A549 (cell line): ENCODE results near the gene COPZ2. TPM values are rescaled to one million over a fixed set of nuclear protein-coding genes. Genes with fewer than 3 reads are reported as not detected.

ENCODE experiments used
- ATAC-seq, 2 experiments: fragments of 200-7000 bp in 1 of 2; fragments of >200 bp in 1 of 2; cut with Nextera tagmentation in 1 of 2; cut with Tn5 transposase in 1 of 2; 3 replicates each; pipeline versions ENCODE4 v1.8.0 to v1.9.1; 2018 to 2020; ENCODE audit warnings: mild to moderate bottlenecking in 1 of 2, moderate library complexity in 1 of 2
- CTCF ChIA-PET: fragments of 300-600 bp; sonication (Branson Sonifier 250); formaldehyde crosslinking; extraction: SDS; loops from one replicate; lab custom pipeline; 2021; ENCODE audit warnings: antibody characterized with exemption, inconsistent platforms; lab: Yijun Ruan, JAX
- POLR2A ChIA-PET: fragments of 350-600 bp; formaldehyde crosslinking; extraction: SDS; loops from one replicate; lab custom pipeline; 2021; ENCODE audit warnings: antibody characterized with exemption, inconsistent platforms; lab: Yijun Ruan, JAX
- DNase-seq, 2 experiments: peaks; one replicate each; pipeline versions ENCODE4 v3.0.0 to v3.0.0-alpha.2; 2011 to 2016; ENCODE audit warnings: low read depth in 1 of 2, low spot score in 1 of 2
- FAIRE-seq: peaks from 2 replicates; lab custom pipeline; 2011; peaks lifted over from hg19 to GRCh38; lab: Jason Lieb, UNC
- H3K27ac ChIP-seq, 2 experiments: fragments of >200 bp; sonication (Bioruptor Twin); formaldehyde crosslinking; 3 replicates each; pipeline ENCODE4 v1.5.1; 2016 to 2017
- H3K4me1 ChIP-seq: fragments of >200 bp; sonication (Bioruptor Twin); formaldehyde crosslinking; 3 replicates; pipeline ENCODE4 v1.6.1; 2016
- H3K4me2 ChIP-seq: fragments of >200 bp; sonication (Bioruptor Twin); formaldehyde crosslinking; 3 replicates; pipeline ENCODE4 v1.6.1; 2016
- H3K4me3 ChIP-seq: fragments of >200 bp; sonication (Bioruptor Twin); formaldehyde crosslinking; 3 replicates; pipeline ENCODE4 v1.5.1; 2016
- H3K9me3 ChIP-seq: fragments of >200 bp; sonication (Bioruptor Twin); formaldehyde crosslinking; 3 replicates; pipeline ENCODE4 v1.6.1; 2016
- CEBPB ChIP-seq, 2 experiments: fragments of >200 bp in 1 of 2; sonication (Bioruptor Twin) in 1 of 2; formaldehyde crosslinking in 1 of 2; IDR thresholded peaks; 2 replicates each; pipeline ENCODE4 v1.6.1; 2012 to 2016
- CHD2 ChIP-seq: fragments of 150-350 bp; IDR thresholded peaks from 2 replicates; pipeline ENCODE4 v1.6.1; 2014; ENCODE audit warnings: low read length; ENCODE audit not compliant: partially characterized antibody
- EHF ChIP-seq: fragments of 250-450 bp; sonication (Bioruptor Pico); IDR thresholded peaks from 2 replicates; pipeline ENCODE4 v1.5.0; 2020; ENCODE audit warnings: mild to moderate bottlenecking
- ELK1 ChIP-seq: fragments of 150-350 bp; IDR thresholded peaks from 2 replicates; pipeline ENCODE4 v1.6.1; 2014; ENCODE audit warnings: low read depth, mild to moderate bottlenecking, low read length
- EP300 ChIP-seq, 2 experiments: fragments of >200 bp; sonication (Bioruptor Twin); formaldehyde crosslinking; IDR thresholded peaks; 2 replicates in 1 of 2; 3 replicates in 1 of 2; pipeline ENCODE4 v1.6.1; 2016 to 2017
- ESRRA ChIP-seq: fragments of 150-350 bp; IDR thresholded peaks from 2 replicates; pipeline ENCODE4 v1.6.1; 2014; ENCODE audit warnings: mild to moderate bottlenecking, low read length, borderline replicate concordance
- FOSB ChIP-seq: fragments of 250-450 bp; sonication (Bioruptor Pico); IDR thresholded peaks from 2 replicates; pipeline ENCODE4 v1.5.0; 2020; ENCODE audit warnings: mild to moderate bottlenecking, moderate library complexity
- FOXS1 ChIP-seq: fragments of 250-450 bp; sonication (Bioruptor Pico); IDR thresholded peaks from 2 replicates; pipeline ENCODE4 v1.5.0; 2020; ENCODE audit warnings: mild to moderate bottlenecking, moderate library complexity
- HES2 ChIP-seq: fragments of >200 bp; sonication (Bioruptor Twin); formaldehyde crosslinking; IDR thresholded peaks from 2 replicates; pipeline ENCODE4 v1.6.1; 2016
- HEYL ChIP-seq: fragments of 250-450 bp; sonication (Bioruptor Pico); IDR thresholded peaks from 2 replicates; pipeline ENCODE4 v1.8.0; 2021; ENCODE audit warnings: mild to moderate bottlenecking, moderate library complexity
- HOXB5 ChIP-seq: fragments of 250-450 bp; sonication (Bioruptor Pico); IDR thresholded peaks from 2 replicates; pipeline ENCODE4 v1.5.0; 2020; ENCODE audit warnings: mild to moderate bottlenecking, moderate library complexity
- JUNB ChIP-seq: fragments of >200 bp; sonication (Bioruptor Twin); formaldehyde crosslinking; IDR thresholded peaks from 2 replicates; pipeline ENCODE4 v1.6.1; 2016
- KDM1A ChIP-seq: fragments of 200-600 bp; sonication (generic); IDR thresholded peaks from 2 replicates; pipeline ENCODE4 v1.6.1; 2016; ENCODE audit warnings: low read depth, mild to moderate bottlenecking
- MAFK ChIP-seq: fragments of 450-650 bp; IDR thresholded peaks from 2 replicates; pipeline ENCODE4 v1.6.1; 2014; ENCODE audit not compliant: partially characterized antibody
- POLR2AphosphoS2 ChIP-seq: conservative IDR thresholded peaks from 2 replicates; pipeline ENCODE4 v1.6.1; 2012; ENCODE audit warnings: low read length, improper control_type of control experiment, inconsistent platforms
- RARB ChIP-seq: fragments of 250-450 bp; sonication (Bioruptor Pico); IDR thresholded peaks from 2 replicates; pipeline ENCODE4 v1.8.0; 2021; ENCODE audit warnings: mild to moderate bottlenecking, moderate library complexity
- RNF2 ChIP-seq: fragments of 200-600 bp; sonication (generic); IDR thresholded peaks from 2 replicates; pipeline ENCODE4 v1.6.1; 2016; ENCODE audit warnings: low read depth, mild to moderate bottlenecking, antibody characterized with exemption, moderate library complexity, borderline replicate concordance
- SMC3 ChIP-seq: fragments of >200 bp; sonication (Bioruptor Twin); formaldehyde crosslinking; IDR thresholded peaks from 3 replicates; pipeline ENCODE4 v1.6.1; 2018; ENCODE audit warnings: inconsistent platforms
- TFCP2L1 ChIP-seq: fragments of 250-450 bp; sonication (Bioruptor Pico); IDR thresholded peaks from 2 replicates; pipeline ENCODE4 v1.5.0; 2021; ENCODE audit warnings: mild to moderate bottlenecking
- TP53 ChIP-seq: fragments of 250-450 bp; sonication (Bioruptor Pico); IDR thresholded peaks from 2 replicates; pipeline ENCODE4 v1.5.0; 2021; ENCODE audit warnings: mild to moderate bottlenecking, moderate library complexity
- ZFP36 ChIP-seq: fragments of 450-650 bp; IDR thresholded peaks from 2 replicates; pipeline ENCODE4 v1.6.1; 2014; ENCODE audit warnings: borderline replicate concordance; ENCODE audit not compliant: partially characterized antibody
- ZNF302 ChIP-seq: fragments of 250-450 bp; sonication (Bioruptor Pico); IDR thresholded peaks from 2 replicates; pipeline ENCODE4 v1.9.0; 2021; ENCODE audit warnings: inconsistent platforms, mild to moderate bottlenecking, moderate library complexity
- WGBS: methylation state at CpG from one replicate; pipeline ENCODE4 v1.1.6; 2017; ENCODE audit errors: missing lambda C conversion rate; 5-methylcytosine and 5-hydroxymethylcytosine counted together
- polyA plus RNA-seq, 4 experiments: library from polyadenylated mRNA; depleted of rRNA in 3 of 4; stranded (reverse); fragments of >200 nt; fragmentation: RNase III in 1 of 4; extraction: RNeasy Plus Mini Kit Qiagen cat#74134 plus additional on column Dnase treatment in 1 of 4; gene quantifications; 2 replicates in 3 of 4; 3 replicates in 1 of 4; pipeline ENCODE4 v1.2.3, GENCODE V29; 2011 to 2017
- TF ChIP-seq, protein P1 (sequence below): fragments of 200-600 bp; sonication (generic); IDR thresholded peaks from 2 replicates; pipeline ENCODE4 v1.6.1; 2016; ENCODE audit warnings: antibody characterized with exemption, mild to moderate bottlenecking, moderate library complexity
- TF ChIP-seq, protein P2 (sequence below): IDR thresholded peaks from 2 replicates; pipeline ENCODE4 v1.6.1; 2012; ENCODE audit warnings: low read depth, borderline replicate concordance
- TF ChIP-seq, protein P3 (sequence below): fragments of >200 bp; sonication (Bioruptor Twin); formaldehyde crosslinking; IDR thresholded peaks from 3 replicates; pipeline ENCODE4 v1.5.1; 2016

Gene COPZ2
- polyA plus RNA-seq, 2 of the 4 experiments (the other 2 are of a cell fraction): 10.6 to 19.3 TPM

GRCh38 chr17:47982645-47983390 is 54.8 kb downstream of the COPZ2 start:
- no peak overlapping the region for H3K4me2 ChIP-seq
- H3K4me3 ChIP-seq: no peak overlapping the region
- H3K27ac ChIP-seq: no peak overlapping the region
- ATAC-seq (no peak), DNase-seq (no peak), FAIRE-seq (no peak)
- H3K9me3 ChIP-seq: no peaks in the 10 kb centered on the region
- H3K4me1 ChIP-seq: no peaks in the 10 kb centered on the region
- POLR2A ChIA-PET: no interaction called here
- TF ChIP-seq CEBPB (IDR thresholded peaks at IDR 0.05) (no peak), ZNF302 (CRISPR knock-in tag) (no peak), KDM1A (no peak), SMC3 (no peak), ESRRA (no peak), FOSB (CRISPR knock-in tag) (no peak)
- TF ChIP-seq, protein P1, sequence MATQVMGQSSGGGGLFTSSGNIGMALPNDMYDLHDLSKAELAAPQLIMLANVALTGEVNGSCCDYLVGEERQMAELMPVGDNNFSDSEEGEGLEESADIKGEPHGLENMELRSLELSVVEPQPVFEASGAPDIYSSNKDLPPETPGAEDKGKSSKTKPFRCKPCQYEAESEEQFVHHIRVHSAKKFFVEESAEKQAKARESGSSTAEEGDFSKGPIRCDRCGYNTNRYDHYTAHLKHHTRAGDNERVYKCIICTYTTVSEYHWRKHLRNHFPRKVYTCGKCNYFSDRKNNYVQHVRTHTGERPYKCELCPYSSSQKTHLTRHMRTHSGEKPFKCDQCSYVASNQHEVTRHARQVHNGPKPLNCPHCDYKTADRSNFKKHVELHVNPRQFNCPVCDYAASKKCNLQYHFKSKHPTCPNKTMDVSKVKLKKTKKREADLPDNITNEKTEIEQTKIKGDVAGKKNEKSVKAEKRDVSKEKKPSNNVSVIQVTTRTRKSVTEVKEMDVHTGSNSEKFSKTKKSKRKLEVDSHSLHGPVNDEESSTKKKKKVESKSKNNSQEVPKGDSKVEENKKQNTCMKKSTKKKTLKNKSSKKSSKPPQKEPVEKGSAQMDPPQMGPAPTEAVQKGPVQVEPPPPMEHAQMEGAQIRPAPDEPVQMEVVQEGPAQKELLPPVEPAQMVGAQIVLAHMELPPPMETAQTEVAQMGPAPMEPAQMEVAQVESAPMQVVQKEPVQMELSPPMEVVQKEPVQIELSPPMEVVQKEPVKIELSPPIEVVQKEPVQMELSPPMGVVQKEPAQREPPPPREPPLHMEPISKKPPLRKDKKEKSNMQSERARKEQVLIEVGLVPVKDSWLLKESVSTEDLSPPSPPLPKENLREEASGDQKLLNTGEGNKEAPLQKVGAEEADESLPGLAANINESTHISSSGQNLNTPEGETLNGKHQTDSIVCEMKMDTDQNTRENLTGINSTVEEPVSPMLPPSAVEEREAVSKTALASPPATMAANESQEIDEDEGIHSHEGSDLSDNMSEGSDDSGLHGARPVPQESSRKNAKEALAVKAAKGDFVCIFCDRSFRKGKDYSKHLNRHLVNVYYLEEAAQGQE: no peak
- 88% methylated on average over 9 of the region's 9 CpGs for WGBS
- CTCF ChIA-PET: interaction anchor here (1.3 to 38.7 kb wide), 8 partner anchors 9 to 139 kb away, joined by 3 to 1426 read pairs (median 11); partner anchors contain the start of genes CDK5RAP3, PNPO and PRR15L

DNA sequence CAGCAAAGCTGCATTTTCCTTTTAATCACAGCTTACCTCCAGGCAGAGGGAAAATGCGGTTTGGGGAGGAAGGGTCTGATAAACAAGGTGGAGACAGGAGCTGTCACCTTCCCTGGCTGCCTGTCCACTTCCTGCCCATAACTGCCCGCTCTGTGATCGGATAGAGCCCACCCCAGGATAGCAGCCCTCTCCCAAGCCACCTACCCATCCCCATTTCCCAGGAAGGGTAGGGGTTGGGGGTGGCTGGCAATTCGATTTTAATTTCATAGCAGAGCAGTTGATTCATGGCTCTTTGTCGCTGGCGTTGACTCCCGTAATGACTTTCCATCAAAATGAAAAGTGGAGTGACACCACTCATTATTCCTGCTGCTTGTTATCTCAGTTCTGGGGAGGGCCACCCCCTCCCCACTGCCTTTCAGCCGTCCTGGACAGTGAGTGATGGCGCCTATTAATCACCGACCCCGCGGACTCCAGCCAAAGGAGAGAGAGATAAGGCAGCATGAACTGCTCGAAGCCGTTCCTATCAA is 55.4 kb downstream of the COPZ2 start:
- no peak overlapping the region for H3K4me3 ChIP-seq
- ChIA-PET POLR2A (interaction anchor here (0.9 kb wide), 1 partner anchor 11 kb away, joined by 3 read pairs; the partner anchor contains the start of gene CDK5RAP3), CTCF (interaction anchor here (1.0 to 38.7 kb wide), 8 partner anchors 9 to 654 kb away, joined by 3 to 1426 read pairs (median 10); partner anchors contain the start of genes CDK5RAP3, PNPO and PRR15L)
- no peaks in the 10 kb centered on the region for H3K4me1 ChIP-seq
- 88% methylated on average over 14 of the region's 14 CpGs for WGBS
- TF ChIP-seq FOSB (CRISPR knock-in tag): no peak
- no peak for TF ChIP-seq MAFK
- no peak for TF ChIP-seq RARB (CRISPR knock-in tag)
- TF ChIP-seq HES2: no peak
- TF ChIP-seq, protein P2, sequence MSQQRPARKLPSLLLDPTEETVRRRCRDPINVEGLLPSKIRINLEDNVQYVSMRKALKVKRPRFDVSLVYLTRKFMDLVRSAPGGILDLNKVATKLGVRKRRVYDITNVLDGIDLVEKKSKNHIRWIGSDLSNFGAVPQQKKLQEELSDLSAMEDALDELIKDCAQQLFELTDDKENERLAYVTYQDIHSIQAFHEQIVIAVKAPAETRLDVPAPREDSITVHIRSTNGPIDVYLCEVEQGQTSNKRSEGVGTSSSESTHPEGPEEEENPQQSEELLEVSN: no peak
- no peak for TF ChIP-seq RNF2
- TF ChIP-seq CHD2: no peak
- TF ChIP-seq CEBPB (IDR thresholded peaks at IDR 0.05): no peak
- no peak overlapping the region for H3K4me2 ChIP-seq
- ATAC-seq (no peak), FAIRE-seq (no peak), DNase-seq (no peak)
- no peak overlapping the region for H3K27ac ChIP-seq
- H3K9me3 ChIP-seq: no peaks in the 10 kb centered on the region

DNA sequence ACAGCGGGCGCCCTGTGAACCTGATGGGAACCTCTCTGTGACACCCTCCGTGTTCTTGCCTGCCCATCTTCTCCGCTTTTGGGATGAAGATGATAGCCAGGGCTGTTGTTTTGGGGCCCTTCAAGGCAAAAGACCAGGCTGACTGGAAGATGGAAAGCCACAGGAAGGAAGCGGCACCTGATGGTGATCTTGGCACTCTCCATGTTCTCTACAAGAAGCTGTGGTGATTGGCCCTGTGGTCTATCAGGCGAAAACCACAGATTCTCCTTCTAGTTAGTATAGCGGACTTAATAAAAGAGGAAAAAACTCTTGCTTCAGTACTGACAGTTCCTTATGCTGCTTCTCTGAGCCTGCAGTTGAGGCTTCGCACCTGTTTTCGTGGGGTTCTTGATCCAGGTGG is 56.1 kb downstream of the COPZ2 start:
- no peak overlapping the region for H3K4me3 ChIP-seq
- ATAC-seq (no peak), FAIRE-seq (no peak), DNase-seq (no peak)
- no peak overlapping the region for H3K4me2 ChIP-seq
- no peaks in the 10 kb centered on the region for H3K4me1 ChIP-seq
- no peaks in the 10 kb centered on the region for H3K9me3 ChIP-seq
- POLR2A ChIA-PET: interaction anchor here (0.9 kb wide), 1 partner anchor 11 kb away, joined by 3 read pairs; the partner anchor contains the start of gene CDK5RAP3
- WGBS: 91% methylated on average over 9 of the region's 9 CpGs
- CTCF ChIA-PET: interaction anchor here (1.0 to 38.7 kb wide), 10 partner anchors 9 to 655 kb away, joined by 3 to 1426 read pairs (median 5); partner anchors contain the start of genes CDK5RAP3, PNPO and PRR15L
- no peak overlapping the region for H3K27ac ChIP-seq
- no peak for TF ChIP-seq EHF
- TF ChIP-seq EP300 (IDR thresholded peaks at IDR 0.05): no peak
- TF ChIP-seq POLR2AphosphoS2: no peak
- TF ChIP-seq HOXB5 (CRISPR knock-in tag): no peak
- TF ChIP-seq, protein P3, sequence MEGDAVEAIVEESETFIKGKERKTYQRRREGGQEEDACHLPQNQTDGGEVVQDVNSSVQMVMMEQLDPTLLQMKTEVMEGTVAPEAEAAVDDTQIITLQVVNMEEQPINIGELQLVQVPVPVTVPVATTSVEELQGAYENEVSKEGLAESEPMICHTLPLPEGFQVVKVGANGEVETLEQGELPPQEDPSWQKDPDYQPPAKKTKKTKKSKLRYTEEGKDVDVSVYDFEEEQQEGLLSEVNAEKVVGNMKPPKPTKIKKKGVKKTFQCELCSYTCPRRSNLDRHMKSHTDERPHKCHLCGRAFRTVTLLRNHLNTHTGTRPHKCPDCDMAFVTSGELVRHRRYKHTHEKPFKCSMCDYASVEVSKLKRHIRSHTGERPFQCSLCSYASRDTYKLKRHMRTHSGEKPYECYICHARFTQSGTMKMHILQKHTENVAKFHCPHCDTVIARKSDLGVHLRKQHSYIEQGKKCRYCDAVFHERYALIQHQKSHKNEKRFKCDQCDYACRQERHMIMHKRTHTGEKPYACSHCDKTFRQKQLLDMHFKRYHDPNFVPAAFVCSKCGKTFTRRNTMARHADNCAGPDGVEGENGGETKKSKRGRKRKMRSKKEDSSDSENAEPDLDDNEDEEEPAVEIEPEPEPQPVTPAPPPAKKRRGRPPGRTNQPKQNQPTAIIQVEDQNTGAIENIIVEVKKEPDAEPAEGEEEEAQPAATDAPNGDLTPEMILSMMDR: no peak
- TF ChIP-seq TFCP2L1 (CRISPR knock-in tag): no peak
- no peak for TF ChIP-seq SMC3
- TF ChIP-seq ELK1: no peak
- no peak for TF ChIP-seq HEYL (CRISPR knock-in tag)
- no peak for TF ChIP-seq TP53
- no peak for TF ChIP-seq FOXS1 (CRISPR knock-in tag)
- TF ChIP-seq ZFP36: no peak
- no peak for TF ChIP-seq CEBPB (IDR thresholded peaks at IDR 0.05)
- no peak for TF ChIP-seq JUNB
